Middle frontal gyrus (tissue), 1 donor: ENCODE results near the gene NRTN.
A peak's percentile ranks its signal among the peaks of the same experiment; 100 is the strongest.

ENCODE experiments used
- DNase-seq: peaks from one replicate; pipeline ENCODE4 v3.0.0-alpha.2; 2015; ENCODE audit warnings: low spot score; ENCODE audit errors: extremely low spot score

NRTN gene

GRCh38 chr19:5811117-5811516 is 6.2 kb downstream of the NRTN start:
- DNase-seq = no peak

GRCh38 chr19:5814123-5814851 is 9.4 kb downstream of the NRTN start:
- DNase-seq = no peak

- DNase-seq = no peak
Observed at GRCh38 chr19:5814852-5815246, 10.0 kb downstream of the NRTN start.

GRCh38 chr19:5817218-5817617 is 12.4 kb downstream of the NRTN start:
- no peak for DNase-seq

- no peak for DNase-seq
Observed at GRCh38 chr19:5818594-5818993, 13.7 kb downstream of the NRTN start.

- DNase-seq = no peak
Observed at GRCh38 chr19:5820785-5821184, 15.9 kb downstream of the NRTN start.

GRCh38 chr19:5821521-5822180 is 16.8 kb downstream of the NRTN start:
- DNase-seq = no peak

GRCh38 chr19:5822181-5822844 is 17.4 kb downstream of the NRTN start:
- DNase-seq = no peak

- DNase-seq = no peak
Observed at GRCh38 chr19:5823579-5824281, 18.9 kb downstream of the NRTN start.

- no peak for DNase-seq
Observed at GRCh38 chr19:5824751-5825150, 19.9 kb downstream of the NRTN start.

- no peak for DNase-seq
Observed at GRCh38 chr19:5825178-5825577, 20.3 kb downstream of the NRTN start.

GRCh38 chr19:5826531-5827341 is 21.9 kb downstream of the NRTN start:
- DNase-seq = no peak

GRCh38 chr19:5827342-5827890 is 22.5 kb downstream of the NRTN start:
- DNase-seq = no peak

- DNase-seq = peak; percentile 9
Observed at GRCh38 chr19:5827891-5828660, 23.2 kb downstream of the NRTN start.

GRCh38 chr19:5828661-5829566 is 24.0 kb downstream of the NRTN start:
- no peak for DNase-seq

GRCh38 chr19:5829567-5830310 is 24.9 kb downstream of the NRTN start:
- DNase-seq = no peak

- no peak for DNase-seq
Observed at GRCh38 chr19:5831159-5831558, 26.3 kb downstream of the NRTN start.

- DNase-seq = no peak
Observed at GRCh38 chr19:5832061-5832460, 27.2 kb downstream of the NRTN start.
